GM18499 (cell line): Measurements from ENCODE around the gene XKR8.
"Not testable (repeated sequence)": the region's sequence is repeated elsewhere in the genome, so short reads cannot be mapped to it uniquely, and the experiment has no call there.

ENCODE experiments used
- ATAC-seq: cut with Tn5 transposase; IDR thresholded peaks from one replicate; pipeline ENCODE4 v1.9.1; 2021; ENCODE audit warnings: moderate number of reproducible peaks; ENCODE audit not compliant: insufficient read depth, unreplicated experiment

Gene XKR8

GRCh38 chr1:27980216-27980845, 20.6 kb downstream of the XKR8 start:
- no peak for ATAC-seq

- ATAC-seq = no peak
These were observed 21.4 kb downstream of the XKR8 start for GRCh38 chr1:27981145-27981544.

GRCh38 chr1:27990920-27991537, 31.3 kb downstream of the XKR8 start:
- no peak for ATAC-seq

GRCh38 chr1:27992276-27992675, 32.5 kb downstream of the XKR8 start:
- ATAC-seq = no peak

- no peak for ATAC-seq
These were observed 33.5 kb downstream of the XKR8 start for GRCh38 chr1:27993241-27993640.

GRCh38 chr1:27994060-27994459, 34.3 kb downstream of the XKR8 start:
- ATAC-seq = no peak

GRCh38 chr1:27994526-27994925, 34.8 kb downstream of the XKR8 start:
- not testable (repeated sequence) for ATAC-seq

- no peak for ATAC-seq
These were observed 39.3 kb downstream of the XKR8 start for GRCh38 chr1:27999055-27999454.

GRCh38 chr1:28002600-28002999, 42.8 kb downstream of the XKR8 start:
- ATAC-seq = no peak

GRCh38 chr1:28003117-28003516, 43.3 kb downstream of the XKR8 start:
- not testable (repeated sequence) for ATAC-seq

- no peak for ATAC-seq
These were observed 51.2 kb downstream of the XKR8 start for GRCh38 chr1:28010969-28011368.
